ENCODE results near the gene NAA40. TPM values are rescaled to one million over a fixed set of nuclear protein-coding genes. Genes with fewer than 3 reads are reported as not detected.

Gene NAA40
- total RNA-seq, 1 experiment from 2014 or later, result 43.7 TPM

- H3K27me3 Mint-ChIP-seq (ENCODE audit: insufficient read depth, unreplicated experiment), result no peaks in the 10 kb centered on the region
- H3K4me1 Mint-ChIP-seq (ENCODE audit: low read depth, unreplicated experiment), result peaks cover 17% of the 10 kb centered on the region
- BruUV-seq (replicated peaks), result TSS peak; percentile 85
- H3K9me3 ChIP-seq, result no peaks in the 10 kb centered on the region
- intact Hi-C loops (cut with micrococcal nuclease; ENCODE audit: unreplicated experiment), result loop anchor here (1.0 to 2.0 kb wide), 2 partner anchors 12 to 36 kb away; partner anchors contain the start of genes NAA40 and OTUB1
- H3K4me1 ChIP-seq, result peaks cover 11% of the 10 kb centered on the region; the same call in 1 of the 2 replicates
- H3K27me3 ChIP-seq (replicated peaks; ENCODE audit: control insufficient read depth, insufficient read depth, low read length), result no peaks in the 10 kb centered on the region; the same call in 1 of the 2 replicates
- no peaks in the 10 kb centered on the region for H3K36me3 ChIP-seq (ENCODE audit: control insufficient read depth, insufficient read depth, low read length)
- peak within 1 kb of the TSS; percentile 99 for H3K4me3 Mint-ChIP-seq (ENCODE audit: unreplicated experiment)
- peak within 1 kb of the TSS; percentile 74 for H3K4me3 ChIP-seq (ENCODE audit: low read depth, low read length)
- TF ChIP-seq, protein P1, sequence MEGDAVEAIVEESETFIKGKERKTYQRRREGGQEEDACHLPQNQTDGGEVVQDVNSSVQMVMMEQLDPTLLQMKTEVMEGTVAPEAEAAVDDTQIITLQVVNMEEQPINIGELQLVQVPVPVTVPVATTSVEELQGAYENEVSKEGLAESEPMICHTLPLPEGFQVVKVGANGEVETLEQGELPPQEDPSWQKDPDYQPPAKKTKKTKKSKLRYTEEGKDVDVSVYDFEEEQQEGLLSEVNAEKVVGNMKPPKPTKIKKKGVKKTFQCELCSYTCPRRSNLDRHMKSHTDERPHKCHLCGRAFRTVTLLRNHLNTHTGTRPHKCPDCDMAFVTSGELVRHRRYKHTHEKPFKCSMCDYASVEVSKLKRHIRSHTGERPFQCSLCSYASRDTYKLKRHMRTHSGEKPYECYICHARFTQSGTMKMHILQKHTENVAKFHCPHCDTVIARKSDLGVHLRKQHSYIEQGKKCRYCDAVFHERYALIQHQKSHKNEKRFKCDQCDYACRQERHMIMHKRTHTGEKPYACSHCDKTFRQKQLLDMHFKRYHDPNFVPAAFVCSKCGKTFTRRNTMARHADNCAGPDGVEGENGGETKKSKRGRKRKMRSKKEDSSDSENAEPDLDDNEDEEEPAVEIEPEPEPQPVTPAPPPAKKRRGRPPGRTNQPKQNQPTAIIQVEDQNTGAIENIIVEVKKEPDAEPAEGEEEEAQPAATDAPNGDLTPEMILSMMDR (IDR thresholded peaks at IDR 0.05; ENCODE audit: insufficient read depth in 1 of 2, low read depth in 1 of 2, low read length in 1 of 2, severe bottlenecking in 1 of 2, unreplicated experiment in 1 of 2), result peak in 1 of 2 experiments; percentile 22
- POLR2A ChIA-PET, result interaction anchor here (0.6 to 1.3 kb wide), 5 partner anchors 28 to 1641 kb away, joined by 3 read pairs; partner anchors contain the start of genes NAA40, PCNX3 and RTN3
- CTCF ChIA-PET, result interaction anchor here (0.6 to 1.2 kb wide), 4 partner anchors 29 to 140 kb away, joined by 3 to 8 read pairs (median 6); partner anchors contain the start of gene MARK2
- DNase-seq, result peak; percentile 98 to 99
- H3K36me3 Mint-ChIP-seq (ENCODE audit: insufficient read depth, unreplicated experiment), result peaks cover 47% of the 10 kb centered on the region
- H3K9me3 Mint-ChIP-seq (ENCODE audit: unreplicated experiment), result peaks cover 10% of the 10 kb centered on the region
- H3K27ac Mint-ChIP-seq (ENCODE audit: unreplicated experiment), result peak within 1 kb of the TSS; percentile 99
Observed at GRCh38 chr11:63974259-63975143, 35.7 kb downstream of the NAA40 start, which contains the start of gene COX8A. Gene COX8A, plus strand, starts transcription at chr11:63974620. Its CDS starts 61 bp downstream, at chr11:63974681.

DNA sequence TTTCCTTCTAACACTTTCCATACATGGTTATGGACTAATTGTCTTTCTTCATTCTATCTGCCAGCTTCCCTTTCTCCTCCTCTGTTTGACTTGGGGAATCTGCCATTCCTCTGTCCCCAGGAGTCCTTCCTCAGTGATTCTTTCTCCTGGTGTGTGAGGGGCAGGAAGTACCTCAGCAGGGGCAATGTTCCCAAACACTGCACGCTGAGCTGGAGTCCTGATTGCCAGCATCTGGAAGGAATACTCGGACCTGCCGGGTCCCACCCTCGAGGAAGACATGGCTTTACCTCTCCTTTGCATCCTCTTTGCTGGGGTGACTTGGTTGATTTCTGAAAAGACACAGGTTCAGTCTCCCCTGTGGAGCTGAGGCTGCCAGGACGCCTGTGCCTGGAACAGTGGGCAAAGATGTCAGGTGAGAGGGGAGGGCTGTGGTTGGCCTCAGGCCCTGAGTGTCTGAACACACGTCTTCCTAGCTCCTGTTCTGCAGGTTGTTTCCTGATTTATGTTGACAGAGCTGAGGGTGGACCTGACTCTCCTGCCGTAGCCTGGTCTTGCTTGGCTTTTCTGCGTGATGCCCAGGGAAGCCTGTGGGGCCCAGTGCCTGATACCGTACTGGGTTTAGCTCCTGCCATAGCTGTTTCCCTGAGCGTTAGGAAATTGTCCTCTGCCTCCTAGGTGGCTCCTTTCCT is 39.9 kb downstream of the NAA40 start:
- intact Hi-C loops (cut with micrococcal nuclease; ENCODE audit: unreplicated experiment), result no loop called here
- Mint-ChIP-seq H3K27ac (ENCODE audit: unreplicated experiment) (no peak overlapping the region), H3K9me3 (ENCODE audit: unreplicated experiment) (no peaks in the 10 kb centered on the region), H3K4me1 (ENCODE audit: low read depth, unreplicated experiment) (peaks cover 11% of the 10 kb centered on the region), H3K4me3 (ENCODE audit: unreplicated experiment) (peak overlapping the region; percentile 9), H3K27me3 (ENCODE audit: insufficient read depth, unreplicated experiment) (no peaks in the 10 kb centered on the region), H3K36me3 (ENCODE audit: insufficient read depth, unreplicated experiment) (peaks cover 62% of the 10 kb centered on the region)
- ChIA-PET POLR2A (no interaction called here), CTCF (no interaction called here)
- no peaks in the 10 kb centered on the region for H3K9me3 ChIP-seq
- peaks cover 11% of the 10 kb centered on the region; the same call in 1 of the 2 replicates for H3K4me1 ChIP-seq
- H3K36me3 ChIP-seq (ENCODE audit: control insufficient read depth, insufficient read depth, low read length), result no peaks in the 10 kb centered on the region
- H3K4me3 ChIP-seq (ENCODE audit: low read depth, low read length), result no peak overlapping the region
- no TSS peak for BruUV-seq (replicated peaks)
- DNase-seq, result no peak
- TF ChIP-seq, protein P1 (IDR thresholded peaks at IDR 0.05; ENCODE audit: insufficient read depth in 1 of 2, low read depth in 1 of 2, low read length in 1 of 2, severe bottlenecking in 1 of 2, unreplicated experiment in 1 of 2), result no peak
- no peaks in the 10 kb centered on the region for H3K27me3 ChIP-seq (replicated peaks; ENCODE audit: control insufficient read depth, insufficient read depth, low read length)

GRCh38 chr11:63979426-63979825 is 40.6 kb downstream of the NAA40 start:
- DNase-seq, result no peak
- Histone ChIP-seq H3K4me1 (peaks cover 11% of the 10 kb centered on the region; the same call in 1 of the 2 replicates), H3K27me3 (replicated peaks; ENCODE audit: control insufficient read depth, insufficient read depth, low read length) (no peaks in the 10 kb centered on the region), H3K36me3 (ENCODE audit: control insufficient read depth, insufficient read depth, low read length) (no peaks in the 10 kb centered on the region), H3K9me3 (no peaks in the 10 kb centered on the region), H3K4me3 (ENCODE audit: low read depth, low read length) (no peak overlapping the region)
- H3K27ac Mint-ChIP-seq (ENCODE audit: unreplicated experiment), result no peak overlapping the region
- H3K27me3 Mint-ChIP-seq (ENCODE audit: insufficient read depth, unreplicated experiment), result no peaks in the 10 kb centered on the region
- H3K9me3 Mint-ChIP-seq (ENCODE audit: unreplicated experiment), result no peaks in the 10 kb centered on the region
- ChIA-PET CTCF (no interaction called here), POLR2A (no interaction called here)
- no peak overlapping the region for H3K4me3 Mint-ChIP-seq (ENCODE audit: unreplicated experiment)
- H3K4me1 Mint-ChIP-seq (ENCODE audit: low read depth, unreplicated experiment), result peaks cover 11% of the 10 kb centered on the region
- peaks cover 56% of the 10 kb centered on the region for H3K36me3 Mint-ChIP-seq (ENCODE audit: insufficient read depth, unreplicated experiment)
- intact Hi-C loops (cut with micrococcal nuclease; ENCODE audit: unreplicated experiment), result no loop called here
- BruUV-seq (replicated peaks), result no TSS peak
- TF ChIP-seq, protein P1 (IDR thresholded peaks at IDR 0.05; ENCODE audit: insufficient read depth in 1 of 2, low read depth in 1 of 2, low read length in 1 of 2, severe bottlenecking in 1 of 2, unreplicated experiment in 1 of 2), result no peak
